Measurements from ENCODE around the gene KRT9. TPM values are rescaled to one million over a fixed set of nuclear protein-coding genes. Genes with fewer than 3 reads are reported as not detected.
"Not testable (repeated sequence)": the region's sequence is repeated elsewhere in the genome, so short reads cannot be mapped to it uniquely, and the experiment has no call there.

The KRT9 gene
- total RNA-seq, 3 donors from 2014 or later = not detected

DNA sequence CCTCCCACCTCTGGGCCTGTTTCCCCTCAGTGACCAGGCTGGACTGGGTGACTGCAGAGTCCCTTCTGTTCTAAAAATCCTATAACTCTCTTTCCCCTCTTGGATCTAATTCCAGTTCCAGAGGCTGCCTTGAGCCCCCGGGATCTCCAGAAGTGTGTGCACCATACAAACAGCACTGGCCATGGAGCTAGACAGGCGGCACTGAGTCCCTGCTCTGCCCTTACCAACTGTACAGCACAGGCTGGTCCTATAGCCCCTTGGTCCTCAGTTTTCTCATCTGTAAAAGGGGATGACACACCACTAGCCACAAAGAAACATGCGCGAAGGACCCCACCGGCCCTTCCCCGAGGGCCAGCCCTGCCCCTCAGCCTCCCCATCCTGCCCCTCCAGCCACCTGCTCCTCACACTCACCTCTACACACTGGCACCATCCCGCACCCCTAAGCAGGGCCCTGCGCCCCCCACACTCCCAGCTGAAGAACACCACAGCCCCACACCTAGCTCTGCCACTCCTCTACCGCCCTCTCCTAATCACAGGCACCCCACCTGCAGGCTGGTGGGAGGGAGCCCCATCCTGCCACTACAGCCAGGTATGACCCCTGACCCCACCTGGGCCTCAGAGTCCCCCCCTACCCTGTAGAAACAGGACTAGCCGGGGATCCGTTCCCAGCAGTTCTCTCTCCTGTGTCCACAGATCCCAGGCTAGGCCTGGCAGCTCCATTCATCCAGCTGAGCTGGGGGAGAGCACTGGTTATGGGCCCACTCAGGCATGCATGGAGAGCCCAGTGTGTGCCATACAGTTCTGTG, 41.6 kb upstream of the KRT9 start:
- no peaks in the 10 kb centered on the region for H3K36me3 ChIP-seq (ENCODE audit: low read depth)
- TF ChIP-seq, protein P1, sequence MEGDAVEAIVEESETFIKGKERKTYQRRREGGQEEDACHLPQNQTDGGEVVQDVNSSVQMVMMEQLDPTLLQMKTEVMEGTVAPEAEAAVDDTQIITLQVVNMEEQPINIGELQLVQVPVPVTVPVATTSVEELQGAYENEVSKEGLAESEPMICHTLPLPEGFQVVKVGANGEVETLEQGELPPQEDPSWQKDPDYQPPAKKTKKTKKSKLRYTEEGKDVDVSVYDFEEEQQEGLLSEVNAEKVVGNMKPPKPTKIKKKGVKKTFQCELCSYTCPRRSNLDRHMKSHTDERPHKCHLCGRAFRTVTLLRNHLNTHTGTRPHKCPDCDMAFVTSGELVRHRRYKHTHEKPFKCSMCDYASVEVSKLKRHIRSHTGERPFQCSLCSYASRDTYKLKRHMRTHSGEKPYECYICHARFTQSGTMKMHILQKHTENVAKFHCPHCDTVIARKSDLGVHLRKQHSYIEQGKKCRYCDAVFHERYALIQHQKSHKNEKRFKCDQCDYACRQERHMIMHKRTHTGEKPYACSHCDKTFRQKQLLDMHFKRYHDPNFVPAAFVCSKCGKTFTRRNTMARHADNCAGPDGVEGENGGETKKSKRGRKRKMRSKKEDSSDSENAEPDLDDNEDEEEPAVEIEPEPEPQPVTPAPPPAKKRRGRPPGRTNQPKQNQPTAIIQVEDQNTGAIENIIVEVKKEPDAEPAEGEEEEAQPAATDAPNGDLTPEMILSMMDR (IDR thresholded peaks at IDR 0.05) = no peak
- DNase-seq (no peak), ATAC-seq (no peak)
- H3K4me1 ChIP-seq (ENCODE audit: low read depth) = no peaks in the 10 kb centered on the region
- no peak overlapping the region for H3K4me3 ChIP-seq
- intact Hi-C loops (cut with DNase I, micrococcal nuclease) = no loop called here
- H3K9me3 ChIP-seq = no peaks in the 10 kb centered on the region

DNA sequence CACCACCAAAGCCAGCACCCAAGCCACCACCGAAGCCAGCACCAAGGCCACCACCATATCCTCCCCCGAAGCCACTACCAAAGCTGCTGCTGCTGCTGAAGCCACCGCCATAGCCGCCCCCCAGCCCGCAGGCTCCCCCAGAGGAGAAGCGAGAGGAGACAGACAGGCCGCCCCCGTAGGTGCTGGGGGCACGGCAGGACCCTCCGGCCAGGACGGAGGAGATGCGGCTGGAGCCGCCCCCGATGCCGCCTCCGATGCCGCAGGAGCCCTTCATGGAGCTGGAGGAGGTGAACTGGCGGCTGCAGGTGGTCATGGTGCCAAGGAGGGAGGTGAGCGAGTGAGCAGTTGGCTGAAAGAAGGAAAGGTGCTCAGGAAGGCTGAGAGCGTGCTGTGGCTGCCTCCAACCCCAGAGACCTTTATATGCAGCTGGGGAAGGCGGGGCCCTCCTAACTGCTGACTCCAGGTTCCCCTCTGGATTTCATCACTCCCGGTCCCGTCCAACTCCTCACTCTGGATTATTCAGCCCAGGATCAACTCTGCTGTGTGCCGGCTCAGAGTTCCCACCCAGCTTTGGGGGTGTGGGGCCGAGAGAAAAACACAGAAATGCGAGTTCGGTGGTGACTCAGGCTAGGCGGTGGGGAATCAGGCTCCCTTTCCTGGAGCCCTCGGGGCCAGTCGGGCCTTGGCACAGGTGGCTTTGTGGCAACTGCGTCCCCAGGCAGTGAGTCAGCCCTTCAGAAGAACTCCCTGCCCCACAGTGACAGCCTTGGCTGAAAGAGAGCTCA, 40.7 kb upstream of the KRT9 start, which contains the start of gene KRT16:
Gene KRT16, minus strand, starts transcription at position 392 of the 785 bp plus-strand sequence. Its CDS starts 79 bp downstream, at position 313.
- H3K4me1 ChIP-seq (ENCODE audit: low read depth); H3K36me3 ChIP-seq (ENCODE audit: low read depth); intact Hi-C loops (cut with DNase I, micrococcal nuclease); DNase-seq; ATAC-seq; H3K4me3 ChIP-seq; H3K9me3 ChIP-seq: not testable (repeated sequence)

DNA sequence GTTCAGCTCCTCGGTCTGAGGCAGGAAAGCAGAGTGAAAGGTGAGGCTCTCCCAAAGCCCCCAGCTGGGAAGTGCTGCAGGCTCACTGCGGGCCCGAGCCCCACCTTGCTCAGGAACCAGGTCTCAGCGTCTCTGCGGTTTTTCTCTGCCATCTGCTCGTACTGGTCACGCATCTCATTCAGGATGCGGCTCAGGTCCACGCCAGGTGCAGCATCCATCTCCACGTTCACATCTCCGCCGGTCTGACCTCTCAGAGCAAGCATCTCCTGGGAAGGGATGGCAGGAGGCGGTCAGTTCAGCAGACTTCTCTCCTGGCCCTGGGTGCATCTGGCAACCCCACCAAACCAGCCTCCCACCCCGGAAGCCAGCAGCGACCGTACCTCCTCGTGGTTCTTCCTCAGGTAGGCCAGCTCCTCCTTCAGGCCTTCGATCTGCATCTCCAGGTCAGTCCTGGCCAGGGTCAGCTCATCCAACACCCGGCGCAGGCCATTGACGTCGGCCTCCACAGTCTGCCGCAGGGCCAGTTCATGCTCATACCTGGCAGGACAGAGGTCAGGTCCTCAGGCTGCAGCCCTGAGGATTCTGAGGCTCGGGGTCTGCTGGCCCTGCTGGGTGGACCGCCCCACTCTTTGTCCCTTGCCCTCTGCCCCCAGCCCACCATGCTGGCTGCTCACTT, 39.2 kb upstream of the KRT9 start:
- peaks cover 14% of the 10 kb centered on the region for H3K9me3 ChIP-seq
- H3K4me3 ChIP-seq = no peak overlapping the region
- no peaks in the 10 kb centered on the region for H3K36me3 ChIP-seq (ENCODE audit: low read depth)
- TF ChIP-seq, protein P1 (IDR thresholded peaks at IDR 0.05) = no peak
- intact Hi-C loops (cut with DNase I, micrococcal nuclease) = no loop called here
- ATAC-seq (no peak), DNase-seq (peak in 1 of 3 donors; percentile 41)
- no peaks in the 10 kb centered on the region for H3K4me1 ChIP-seq (ENCODE audit: low read depth)

DNA sequence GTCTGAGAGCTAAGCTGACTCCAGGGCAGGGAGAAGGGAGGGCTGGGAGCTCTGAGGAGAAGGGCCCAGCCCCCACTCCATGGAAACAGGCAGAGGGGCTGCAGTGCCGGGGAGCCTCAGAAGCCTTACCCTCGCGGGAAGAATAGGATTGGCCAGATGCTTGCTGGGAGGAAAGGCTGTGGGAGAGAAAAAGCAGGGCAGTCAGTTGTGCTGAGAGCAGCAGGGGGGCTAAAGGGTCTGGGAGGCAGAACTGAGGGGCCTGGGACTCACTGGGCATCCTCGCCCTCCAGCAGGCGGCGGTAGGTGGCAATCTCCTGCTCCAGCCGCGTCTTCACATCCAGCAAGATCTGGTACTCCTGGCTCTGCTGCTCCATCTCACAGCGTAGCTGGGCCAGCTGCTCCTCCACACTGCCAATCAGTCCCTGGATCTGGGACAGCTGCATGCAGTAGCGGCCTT, 38.2 kb upstream of the KRT9 start:
- H3K36me3 ChIP-seq (ENCODE audit: low read depth); H3K4me3 ChIP-seq; intact Hi-C loops (cut with DNase I, micrococcal nuclease); H3K4me1 ChIP-seq (ENCODE audit: low read depth): not testable (repeated sequence)
- DNase-seq (peak in 1 of 3 donors; percentile 27), ATAC-seq (peak; percentile 12)
- H3K9me3 ChIP-seq = peaks cover 14% of the 10 kb centered on the region

DNA sequence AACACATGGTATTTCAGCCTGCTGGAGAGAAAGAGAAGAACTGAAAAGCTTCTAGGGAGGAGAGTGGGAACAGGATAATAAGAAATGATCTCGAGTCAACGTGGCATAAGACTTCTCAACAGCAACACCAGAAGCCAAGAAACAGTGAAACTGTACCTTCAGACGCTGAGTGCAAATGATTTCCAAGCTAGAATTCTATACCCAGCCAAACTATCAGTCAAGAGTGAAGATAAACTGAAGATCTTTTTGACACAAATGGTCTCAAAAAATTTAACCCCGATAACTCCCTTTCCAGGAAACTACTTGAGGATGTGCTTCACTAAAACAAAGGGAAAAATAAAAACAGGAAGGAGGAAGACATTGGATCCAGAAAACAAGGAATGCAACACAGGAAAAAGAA, 35.1 kb upstream of the KRT9 start:
- intact Hi-C loops (cut with DNase I, micrococcal nuclease); DNase-seq; H3K36me3 ChIP-seq (ENCODE audit: low read depth); H3K4me1 ChIP-seq (ENCODE audit: low read depth); ATAC-seq; H3K4me3 ChIP-seq: not testable (repeated sequence)
- H3K9me3 ChIP-seq = peaks cover 14% of the 10 kb centered on the region

DNA sequence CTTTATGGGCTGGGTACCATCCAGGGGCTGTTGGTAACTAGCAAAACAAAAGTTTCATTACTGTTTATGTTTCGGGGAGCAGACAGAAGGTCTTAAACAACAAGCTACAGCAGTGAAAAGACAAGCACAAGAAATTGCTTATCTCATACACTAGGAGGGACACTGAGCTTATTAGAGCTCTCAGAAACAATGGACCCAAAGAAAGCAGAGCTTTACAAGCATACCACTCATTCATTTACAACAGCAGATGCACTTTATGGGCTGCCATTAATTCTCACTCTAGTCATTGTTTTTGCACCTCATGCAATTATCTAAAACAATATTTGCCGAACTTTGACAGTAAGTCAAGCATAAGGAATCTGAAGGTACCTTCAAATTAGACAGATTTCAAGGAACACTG, 30.7 kb upstream of the KRT9 start:
- TF ChIP-seq, protein P1 (IDR thresholded peaks at IDR 0.05) = no peak
- intact Hi-C loops (cut with DNase I, micrococcal nuclease) = no loop called here

More for the DNA sequence above, 30.7 kb upstream of the KRT9 start:
- ATAC-seq (no peak), DNase-seq (no peak)
- Histone ChIP-seq H3K4me1 (ENCODE audit: low read depth) (no peaks in the 10 kb centered on the region), H3K9me3 (peaks cover 14% of the 10 kb centered on the region), H3K36me3 (ENCODE audit: low read depth) (no peaks in the 10 kb centered on the region), H3K4me3 (no peak overlapping the region)
